ENCODE data around the gene KIF2C. TPM values are rescaled to one million over a fixed set of nuclear protein-coding genes. Genes with fewer than 3 reads are reported as not detected.

Gene KIF2C
- total RNA-seq, 4 donors from 2014 or later: 2.5 to 8.3 (median 3.5) TPM

DNA sequence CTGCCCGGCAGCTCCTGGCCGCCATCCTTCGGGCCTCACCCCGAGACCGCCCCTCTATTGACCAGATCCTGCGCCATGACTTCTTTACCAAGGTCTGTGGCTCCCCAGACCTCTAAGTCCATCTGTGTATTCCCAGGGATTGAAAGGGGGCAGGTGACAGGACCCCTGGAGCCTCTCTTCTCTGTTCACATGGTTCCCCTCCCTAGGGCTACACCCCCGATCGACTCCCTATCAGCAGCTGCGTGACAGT, 63.4 kb downstream of the KIF2C start:
- Histone ChIP-seq H3K4me3 (peak overlapping the region in 1 of 4 donors; percentile 89), H3K27ac (peak overlapping the region in 3 of 4 donors; percentile 43 to 98 (median 92)), H3K4me1 (peaks cover 13 to 51% (median 27%) of the 10 kb centered on the region in 4 donors), H3K9me3 (no peaks in the 10 kb centered on the region), H3K36me3 (peaks cover 0 to 34% (median 0%) of the 10 kb centered on the region in 3 donors), H3K27me3 (no peaks in the 10 kb centered on the region)
- TF ChIP-seq CTCF (IDR thresholded peaks at IDR 0.05) (no peak), POLR2A (IDR thresholded peaks at IDR 0.05) (no peak)
- peak in 1 of 3 donors; percentile 41 for DNase-seq

DNA sequence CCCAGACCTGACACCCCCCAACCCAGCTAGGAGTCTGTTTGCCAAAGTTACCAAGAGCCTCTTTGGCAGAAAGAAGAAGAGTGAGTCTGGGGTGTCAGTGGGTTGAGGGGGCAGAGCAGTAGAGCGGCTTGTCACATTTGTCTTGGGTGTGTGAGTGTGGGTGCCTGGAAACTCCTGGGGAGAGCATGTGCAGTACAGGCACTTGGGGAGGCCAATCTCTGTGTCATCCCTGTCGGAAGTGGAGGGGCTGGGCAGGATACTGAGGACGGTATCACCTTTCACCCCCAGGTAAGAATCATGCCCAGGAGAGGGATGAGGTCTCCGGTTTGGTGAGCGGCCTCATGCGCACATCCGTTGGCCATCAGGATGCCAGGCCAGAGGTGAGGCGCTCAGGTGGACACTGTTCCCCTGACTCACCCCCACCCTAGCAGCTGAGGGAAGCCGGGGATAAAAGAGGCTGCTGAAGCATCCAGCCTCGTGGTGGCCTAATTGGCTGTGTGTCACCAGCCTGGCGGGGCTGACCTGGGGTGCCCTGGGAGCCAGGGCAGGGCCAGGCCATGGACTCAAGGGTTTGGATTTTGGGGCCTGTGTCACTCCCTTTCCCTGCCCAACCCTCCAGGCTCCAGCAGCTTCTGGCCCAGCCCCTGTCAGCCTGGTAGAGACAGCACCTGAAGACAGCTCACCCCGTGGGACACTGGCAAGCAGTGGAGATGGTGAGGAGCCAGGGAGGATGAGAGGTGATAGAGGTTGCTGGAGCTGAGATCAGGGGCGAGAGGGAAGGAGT, 63.9 kb downstream of the KIF2C start:
- Histone ChIP-seq H3K4me1 (peaks cover 13 to 56% (median 32%) of the 10 kb centered on the region in 4 donors), H3K9me3 (no peaks in the 10 kb centered on the region), H3K4me3 (no peak overlapping the region), H3K36me3 (peaks cover 0 to 34% (median 0%) of the 10 kb centered on the region in 3 donors), H3K27me3 (no peaks in the 10 kb centered on the region), H3K27ac (peak overlapping the region in 2 of 4 donors; percentile 43 to 98)
- DNase-seq: peak in 2 of 3 donors; percentile 47 to 48
- TF ChIP-seq CTCF (IDR thresholded peaks at IDR 0.05) (no peak), POLR2A (IDR thresholded peaks at IDR 0.05) (no peak)

DNA sequence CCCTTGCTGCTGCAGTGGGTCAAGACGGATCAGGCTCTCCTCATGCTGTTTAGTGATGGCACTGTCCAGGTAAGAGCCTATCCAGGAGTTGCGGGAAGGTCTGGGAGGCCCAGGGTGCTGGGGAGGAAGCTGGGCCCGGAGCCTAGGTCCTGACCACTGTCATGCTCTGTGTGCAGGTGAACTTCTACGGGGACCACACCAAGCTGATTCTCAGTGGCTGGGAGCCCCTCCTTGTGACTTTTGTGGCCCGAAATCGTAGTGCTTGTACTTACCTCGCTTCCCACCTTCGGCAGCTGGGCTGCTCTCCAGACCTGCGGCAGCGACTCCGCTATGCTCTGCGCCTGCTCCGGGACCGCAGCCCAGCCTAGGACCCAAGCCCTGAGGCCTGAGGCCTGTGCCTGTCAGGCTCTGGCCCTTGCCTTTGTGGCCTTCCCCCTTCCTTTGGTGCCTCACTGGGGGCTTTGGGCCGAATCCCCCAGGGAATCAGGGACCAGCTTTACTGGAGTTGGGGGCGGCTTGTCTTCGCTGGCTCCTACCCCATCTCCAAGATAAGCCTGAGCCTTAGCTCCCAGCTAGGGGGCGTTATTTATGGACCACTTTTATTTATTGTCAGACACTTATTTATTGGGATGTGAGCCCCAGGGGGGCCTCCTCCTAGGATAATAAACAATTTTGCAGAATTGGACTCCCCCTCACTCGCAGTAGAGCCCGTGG, 65.8 kb downstream of the KIF2C start:
- H3K4me1 ChIP-seq: peaks cover 13 to 65% (median 52%) of the 10 kb centered on the region in 4 donors
- H3K36me3 ChIP-seq: peaks cover 0 to 34% (median 0%) of the 10 kb centered on the region in 3 donors
- DNase-seq: peak in 2 of 3 donors; percentile 45 to 46
- H3K4me3 ChIP-seq: no peak overlapping the region
- H3K27ac ChIP-seq: peak overlapping the region; percentile 21 to 98 (median 96)
- no peaks in the 10 kb centered on the region for H3K9me3 ChIP-seq
- no peak for TF ChIP-seq CTCF (IDR thresholded peaks at IDR 0.05)
- no peak for TF ChIP-seq POLR2A (IDR thresholded peaks at IDR 0.05)
- no peaks in the 10 kb centered on the region for H3K27me3 ChIP-seq

GRCh38 chr1:44806025-44806703, 66.5 kb downstream of the KIF2C start:
- Histone ChIP-seq H3K36me3 (peaks cover 0 to 34% (median 0%) of the 10 kb centered on the region in 3 donors), H3K4me3 (no peak overlapping the region), H3K27me3 (no peaks in the 10 kb centered on the region), H3K27ac (peak overlapping the region; percentile 94 to 98 (median 96)), H3K9me3 (no peaks in the 10 kb centered on the region), H3K4me1 (peaks cover 13 to 69% (median 58%) of the 10 kb centered on the region in 4 donors)
- DNase-seq: peak in 2 of 3 donors; percentile 47 to 49
- TF ChIP-seq POLR2A (IDR thresholded peaks at IDR 0.05) (no peak), CTCF (IDR thresholded peaks at IDR 0.05) (no peak)

- peak in 1 of 3 donors; percentile 46 for DNase-seq
- H3K4me3 ChIP-seq: peak within 1 kb of the TSS in 2 of 4 donors; percentile 15 to 30
Observed at GRCh38 chr1:44806704-44807363, 67.2 kb downstream of the KIF2C start, which contains the start of gene DYNLT4. Gene DYNLT4 (minus strand): TSS chr1:44807351. CDS start chr1:44806668, 683 bp downstream.

More at GRCh38 chr1:44806704-44807363, 67.2 kb downstream of the KIF2C start, which contains the start of gene DYNLT4:
- peaks cover 0 to 34% (median 0%) of the 10 kb centered on the region in 3 donors for H3K36me3 ChIP-seq
- TF ChIP-seq POLR2A (IDR thresholded peaks at IDR 0.05) (no peak), CTCF (IDR thresholded peaks at IDR 0.05) (no peak)
- H3K27ac ChIP-seq: peak within 1 kb of the TSS; percentile 94 to 98 (median 96)
- H3K9me3 ChIP-seq: no peaks in the 10 kb centered on the region
- peaks cover 13 to 62% (median 58%) of the 10 kb centered on the region in 4 donors for H3K4me1 ChIP-seq
- H3K27me3 ChIP-seq: no peaks in the 10 kb centered on the region
